GM18951 (cell line): Measurements from ENCODE around the gene KRT8.

Experiments
- POLR2A ChIP-seq: IDR thresholded peaks from 4 replicates; pipeline ENCODE4 v1.6.1; 2011; ENCODE audit warnings: mild to moderate bottlenecking; ENCODE audit not compliant: insufficient read length, insufficient read depth; ENCODE audit errors: extremely low read depth
- in situ Hi-C: fragments of 300-500 bp; cut with MboI; formaldehyde crosslinking; loops from one replicate; pipeline ENCODE4 v1.12.0; 2022; ENCODE audit warnings: low sequenced_read_pairs, mixed read lengths, inconsistent platforms; ENCODE audit not compliant: unreplicated experiment

The KRT8 gene

DNA sequence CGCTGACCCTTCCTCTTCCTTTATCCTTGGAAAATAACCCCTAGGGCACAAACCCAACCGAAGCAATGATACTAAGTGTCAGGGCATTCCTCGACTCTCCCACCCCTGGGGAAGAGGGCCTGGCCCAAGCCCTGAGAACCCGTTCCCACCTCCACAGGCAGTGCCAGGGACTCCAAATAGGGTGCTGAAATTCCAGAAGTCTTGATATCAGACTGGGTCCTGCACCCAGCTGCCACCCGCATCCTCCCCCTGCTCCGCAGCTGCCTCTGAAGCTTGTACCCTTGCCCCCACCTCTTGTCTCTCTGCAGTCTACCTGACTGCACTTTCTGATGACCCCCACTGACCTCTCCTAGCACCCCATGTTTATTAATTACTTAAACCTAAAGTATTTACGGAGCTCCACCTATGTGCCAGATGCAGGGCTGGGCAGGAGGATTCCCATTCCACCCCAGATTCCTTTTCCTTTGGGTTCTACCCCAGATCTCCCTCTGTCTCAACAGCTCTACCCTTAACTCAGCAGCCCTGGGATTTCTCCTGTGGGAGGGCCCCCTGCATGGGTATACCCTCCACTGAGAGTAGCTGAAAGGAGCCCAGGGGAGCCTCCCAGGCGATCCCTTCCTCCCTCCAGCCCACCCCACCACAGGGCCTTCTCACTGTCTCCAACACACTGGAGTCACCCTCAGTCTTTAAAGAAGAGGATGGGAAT is 40.0 kb upstream of the KRT8 start:
- TF ChIP-seq POLR2A: no peak
- in situ Hi-C loops: no loop called here

DNA sequence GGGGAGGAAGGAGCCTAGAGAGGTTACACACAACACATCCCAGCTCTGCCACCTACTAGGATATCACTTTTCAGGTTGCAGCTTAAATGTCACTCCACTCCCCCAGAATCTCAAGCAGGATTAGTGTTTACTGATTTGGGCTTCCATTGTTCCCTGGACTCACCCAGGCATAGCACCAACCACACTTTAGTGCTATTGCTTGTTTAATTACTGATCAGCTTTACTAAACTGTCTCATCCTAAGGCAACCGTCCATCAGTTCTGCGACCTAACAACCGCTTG is 38.0 kb upstream of the KRT8 start:
- in situ Hi-C loops: no loop called here
- no peak for TF ChIP-seq POLR2A

DNA sequence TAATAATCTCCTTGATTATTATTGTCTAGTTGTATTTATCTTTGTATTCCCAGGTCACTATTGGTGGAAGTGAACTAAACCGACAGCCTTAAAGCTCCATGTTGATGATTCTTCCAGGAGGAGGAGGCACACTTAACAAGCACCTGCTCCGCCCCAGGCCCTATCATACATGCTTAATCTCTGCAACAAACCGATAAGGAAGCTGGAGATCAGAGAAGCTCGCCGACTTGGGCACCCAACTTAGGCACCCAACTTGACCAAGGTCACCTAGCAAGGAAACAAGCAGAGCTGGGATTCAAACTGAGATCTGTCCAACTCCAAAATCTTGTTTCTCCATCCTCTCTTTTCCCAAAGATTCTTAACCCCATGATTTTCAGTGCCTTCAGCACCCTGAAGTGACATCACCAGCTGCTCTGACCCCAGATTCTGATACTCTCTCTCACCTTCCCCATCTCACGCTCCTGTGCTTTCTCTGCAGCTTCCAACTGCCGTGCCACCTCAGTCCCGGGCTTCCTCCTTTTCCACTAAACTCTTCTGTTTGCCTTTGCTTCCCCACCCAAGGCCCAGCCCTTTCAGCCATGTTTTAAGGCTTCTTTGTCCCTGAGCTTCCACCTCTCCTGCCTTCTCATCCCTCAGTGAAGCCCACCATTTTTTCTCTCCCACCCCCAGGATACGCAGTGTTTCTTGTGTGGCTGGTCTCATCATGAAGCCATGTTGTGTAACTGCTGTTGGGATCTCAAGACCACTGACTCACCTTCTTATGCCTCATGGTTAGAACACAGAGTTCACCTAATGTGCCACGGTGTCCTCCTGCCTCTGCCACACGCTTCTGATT is 37.4 kb upstream of the KRT8 start:
- no peak for TF ChIP-seq POLR2A
- in situ Hi-C loops: no loop called here

DNA sequence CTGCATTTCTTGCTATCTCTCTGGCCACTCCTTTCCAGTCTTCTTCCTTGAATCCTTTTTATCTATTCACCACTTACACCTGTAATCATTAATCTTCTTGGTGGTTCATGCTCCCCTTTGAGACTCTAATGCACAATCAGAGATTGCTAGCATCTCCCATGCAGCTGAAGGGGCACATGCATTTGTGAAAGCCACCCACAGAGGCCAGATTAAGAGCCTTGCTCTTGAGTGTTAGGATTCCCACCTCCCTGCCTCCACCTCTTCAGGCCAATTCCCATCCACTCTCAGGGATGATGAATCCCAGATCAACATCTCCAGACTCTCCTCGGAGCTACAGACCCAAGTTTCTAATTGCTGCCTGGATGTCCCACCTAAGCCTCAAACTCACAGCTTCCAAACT is 24.7 kb upstream of the KRT8 start:
- TF ChIP-seq POLR2A: no peak
- in situ Hi-C loops: no loop called here

DNA sequence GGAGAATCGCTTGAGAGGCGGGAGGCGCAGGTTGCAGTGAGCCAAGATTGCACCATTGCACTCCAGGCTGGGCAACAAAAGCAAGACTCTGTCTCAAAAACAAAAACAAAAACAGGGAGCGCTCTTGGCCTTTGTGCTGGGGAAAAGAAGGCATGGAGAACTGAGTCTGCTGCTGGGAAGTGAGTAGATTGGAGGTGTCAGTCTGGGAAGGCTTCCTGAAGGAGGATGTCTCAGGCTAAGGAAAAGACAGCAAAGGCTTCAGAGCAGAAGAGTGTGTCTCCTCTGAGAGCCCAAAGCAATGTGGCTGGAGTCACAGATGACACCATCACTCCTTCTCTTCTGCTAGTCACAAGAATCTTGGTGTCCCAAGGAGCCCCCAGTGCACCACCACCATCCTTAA is 23.1 kb upstream of the KRT8 start:
- in situ Hi-C loops: no loop called here
- no peak for TF ChIP-seq POLR2A

DNA sequence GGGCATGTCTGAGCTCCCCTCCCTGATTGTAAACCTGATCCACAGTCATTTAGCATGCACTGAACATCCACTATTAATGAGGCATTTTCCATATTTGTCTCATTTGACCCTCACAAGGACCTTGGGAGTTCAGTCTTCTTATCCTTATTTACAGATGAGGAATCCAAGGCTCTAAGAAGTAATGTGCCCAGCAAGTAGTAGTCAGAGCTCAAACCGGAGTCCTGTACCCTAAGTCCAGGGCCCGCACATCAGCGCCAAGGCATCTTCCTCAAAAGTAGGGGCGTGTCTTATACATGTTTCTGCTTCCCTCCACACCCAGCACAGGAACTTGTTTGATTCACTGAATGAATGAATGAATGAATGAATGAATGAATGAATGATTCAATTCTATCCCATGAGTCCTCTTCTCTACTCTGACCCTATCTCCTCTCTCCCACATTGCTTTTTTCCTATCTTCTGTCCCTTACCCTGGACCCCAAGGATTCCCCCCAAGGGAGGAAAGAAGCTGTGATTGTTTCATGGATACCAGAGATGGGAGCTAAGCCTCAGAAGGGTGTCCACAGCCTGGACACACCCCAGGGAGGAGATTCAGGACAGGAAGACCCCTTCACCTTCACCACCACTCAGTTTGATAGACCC is 21.8 kb upstream of the KRT8 start:
- no peak for TF ChIP-seq POLR2A
- in situ Hi-C loops: no loop called here

DNA sequence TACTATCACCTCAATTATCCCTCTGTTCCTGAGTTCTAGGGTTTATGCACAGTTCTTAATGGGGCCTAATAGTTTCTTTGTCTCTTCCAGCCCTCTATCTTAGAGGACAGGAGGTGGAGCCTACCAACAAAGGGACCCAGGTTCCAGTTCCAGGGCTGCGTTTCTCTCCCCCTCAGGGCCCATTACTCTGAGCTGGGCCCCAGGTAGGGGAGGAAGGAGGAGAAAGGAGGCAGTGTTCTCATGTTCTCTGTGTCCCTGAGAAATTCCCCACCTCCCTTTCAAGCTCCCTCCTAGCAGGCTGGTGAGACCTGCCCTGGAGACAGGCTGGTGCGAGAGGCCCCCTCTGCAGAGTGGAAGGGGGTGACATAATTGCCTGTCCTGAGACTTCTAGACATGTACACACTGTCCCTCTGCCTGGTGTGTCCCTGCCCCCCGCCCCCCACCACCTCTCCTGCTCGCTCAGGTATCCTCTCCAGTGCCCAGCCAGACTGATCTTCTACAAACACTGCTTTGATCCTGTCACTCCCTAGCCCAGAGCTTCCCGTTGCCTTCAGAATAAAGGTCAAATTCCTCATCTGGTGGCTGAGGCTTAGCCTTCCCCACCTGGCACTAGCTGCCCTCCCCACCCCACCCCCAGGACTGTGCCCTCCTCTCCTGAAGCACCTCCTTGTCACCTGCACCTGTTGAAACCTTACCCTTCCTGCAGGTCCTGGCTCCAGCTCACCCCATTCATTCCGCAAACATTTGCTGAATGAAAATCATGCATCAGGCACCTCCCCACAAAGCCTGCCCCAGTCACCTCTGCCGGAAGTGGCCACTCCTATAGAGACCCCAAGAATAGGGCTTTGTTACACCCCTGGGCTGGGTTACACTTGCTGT is 21.1 kb upstream of the KRT8 start:
- in situ Hi-C loops: no loop called here
- no peak for TF ChIP-seq POLR2A

DNA sequence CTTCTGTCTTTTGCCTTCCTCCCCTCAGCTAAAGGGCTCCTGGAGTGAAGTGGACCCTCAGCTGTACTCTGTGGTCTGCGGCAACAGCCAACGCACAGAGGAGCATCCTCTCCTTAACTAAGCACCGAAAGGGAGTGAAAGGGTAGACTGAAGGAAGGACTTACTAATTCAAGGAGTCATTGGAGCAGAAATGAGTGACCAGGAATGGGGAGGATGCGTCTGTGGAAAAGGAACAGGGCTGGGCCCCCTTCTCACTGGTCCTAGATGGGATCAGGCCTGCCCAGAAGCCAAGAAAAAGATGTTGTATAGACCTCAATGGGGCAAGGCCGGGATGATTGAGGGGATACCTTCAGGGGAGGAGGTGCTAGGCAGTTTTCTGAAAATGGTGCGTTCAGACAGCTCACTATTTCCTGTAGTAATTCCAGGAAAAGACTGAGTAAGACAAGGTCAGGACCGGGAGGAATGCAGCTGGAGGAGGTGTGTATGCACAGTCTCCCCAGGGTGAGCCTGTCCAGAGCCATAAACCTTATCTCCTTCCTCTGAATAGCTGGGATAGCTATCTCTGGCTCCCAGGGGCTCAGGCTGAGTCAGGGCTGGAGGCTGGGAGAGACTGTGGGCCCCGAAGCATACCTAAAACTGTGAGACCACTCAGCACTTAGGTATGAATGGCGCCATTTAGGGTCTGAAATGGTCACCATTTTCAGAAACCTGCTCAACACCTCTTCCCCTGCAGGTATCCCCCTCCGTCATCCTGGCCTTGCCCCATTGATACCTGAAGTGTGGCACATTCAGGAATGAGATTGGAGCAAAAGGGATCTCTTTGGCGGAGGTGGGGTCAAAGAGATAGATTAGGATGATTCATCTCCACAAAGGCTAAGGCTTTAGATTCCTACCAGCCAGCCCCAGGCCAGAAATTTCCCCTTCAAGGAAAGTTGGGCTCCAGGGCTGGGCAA is 20.2 kb upstream of the KRT8 start:
- in situ Hi-C loops: no loop called here
- no peak for TF ChIP-seq POLR2A

DNA sequence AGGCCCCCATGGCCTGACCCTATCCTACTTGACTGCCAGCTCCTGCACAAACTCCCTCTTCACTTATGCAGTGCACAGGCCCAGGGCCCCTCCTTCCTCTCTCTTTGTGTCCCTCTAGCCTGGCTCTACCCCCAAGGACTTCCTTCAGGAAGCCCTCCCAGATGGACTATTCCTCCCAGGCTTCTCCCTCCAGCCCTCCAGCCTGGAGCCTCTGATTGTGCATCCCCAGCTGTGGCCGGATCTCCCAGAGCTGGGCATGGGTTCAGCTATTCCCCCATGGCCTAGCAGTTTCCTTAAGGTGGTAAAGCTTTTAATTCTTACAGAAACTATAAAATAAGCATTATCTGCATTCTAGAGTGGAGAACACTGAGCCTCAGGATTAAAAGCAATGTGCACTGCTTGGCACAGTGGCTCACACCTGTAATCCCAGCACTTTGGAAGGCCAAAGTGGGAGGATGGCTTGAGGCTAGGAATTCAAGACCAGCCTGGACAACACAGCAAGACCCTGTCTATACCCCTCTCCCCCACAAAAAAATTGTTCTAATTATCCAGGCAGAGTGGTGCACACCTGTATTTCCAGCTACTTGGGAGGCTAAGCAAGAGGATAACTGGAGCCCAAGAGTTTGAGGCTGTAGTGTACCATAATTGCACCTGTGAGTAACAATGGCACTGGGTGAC is 16.8 kb upstream of the KRT8 start:
- in situ Hi-C loops: no loop called here
- TF ChIP-seq POLR2A: no peak

DNA sequence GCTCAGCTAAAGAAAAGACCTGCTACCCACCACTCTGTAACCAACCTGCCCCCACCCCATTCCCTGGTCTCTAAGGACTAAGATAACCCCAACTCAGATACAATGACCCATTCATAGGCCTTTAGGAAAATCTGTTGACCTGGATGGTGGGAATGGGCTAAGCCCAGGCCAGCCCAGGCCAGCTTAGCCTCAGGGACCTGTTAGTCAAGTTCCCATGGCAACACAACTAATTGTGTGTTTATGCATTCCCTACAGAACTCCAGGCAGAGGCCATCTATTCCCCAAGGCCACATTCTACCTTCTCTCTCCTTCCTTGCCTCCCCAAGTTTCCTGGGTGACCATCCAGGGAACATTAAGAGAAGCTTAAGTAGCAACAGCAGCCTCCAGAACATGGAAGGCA is 16.1 kb upstream of the KRT8 start:
- TF ChIP-seq POLR2A: no peak
- in situ Hi-C loops: no loop called here

DNA sequence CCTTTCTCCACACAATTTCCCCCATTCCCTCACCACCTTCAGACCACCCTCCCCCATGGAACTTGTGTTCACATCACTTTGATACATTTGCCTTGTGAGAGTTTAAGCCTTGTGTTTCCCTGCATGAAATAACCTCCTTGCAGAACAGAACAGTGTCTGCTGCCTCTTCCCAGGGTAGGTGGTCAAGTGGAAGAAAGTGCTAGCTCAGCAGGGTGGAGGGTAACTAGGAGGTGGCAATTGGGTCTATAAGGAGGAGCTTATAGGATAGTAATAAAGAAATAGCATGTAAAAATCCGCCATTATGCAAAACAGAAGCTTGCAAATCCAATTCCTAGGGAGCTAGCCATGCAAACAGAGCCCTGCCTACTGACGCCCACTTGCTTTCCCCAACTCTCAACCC is 13.9 kb upstream of the KRT8 start:
- TF ChIP-seq POLR2A: no peak
- in situ Hi-C loops: no loop called here

DNA sequence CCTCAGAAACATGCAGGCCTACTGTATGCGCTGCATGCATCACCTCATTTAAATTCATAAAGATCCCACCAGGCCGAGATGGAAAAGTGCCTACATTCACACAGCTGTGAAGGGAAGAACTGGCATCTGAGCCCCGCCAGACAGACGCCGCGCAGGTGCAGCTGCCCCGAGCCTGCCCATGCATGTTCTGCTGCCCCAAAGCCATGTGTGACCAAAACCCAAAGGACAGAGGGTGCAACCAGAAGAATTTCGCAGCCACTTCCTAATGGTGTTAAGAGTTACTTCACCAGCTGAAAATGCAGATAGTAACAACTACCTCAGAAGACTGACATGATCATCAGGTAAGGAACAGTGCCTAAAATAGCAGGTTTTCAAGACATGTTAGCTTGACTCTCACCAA is 13.5 kb upstream of the KRT8 start:
- in situ Hi-C loops: no loop called here
- no peak for TF ChIP-seq POLR2A
